Measurements from ENCODE around the gene CASQ1.

CASQ1 gene

GRCh38 chr1:160226623-160227022 is 36.2 kb downstream of the CASQ1 start:
- no peak for DNase-seq (ENCODE audit: low read depth)

- DNase-seq (ENCODE audit: low read depth), result no peak
Measured at GRCh38 chr1:160227034-160227433, 36.7 kb downstream of the CASQ1 start.

GRCh38 chr1:160227561-160227960 is 37.2 kb downstream of the CASQ1 start:
- DNase-seq (ENCODE audit: low read depth), result no peak

- DNase-seq (ENCODE audit: low read depth), result no peak
Measured at GRCh38 chr1:160228431-160228830, 38.1 kb downstream of the CASQ1 start.

GRCh38 chr1:160232911-160233310 is 42.5 kb downstream of the CASQ1 start:
- DNase-seq (ENCODE audit: low read depth), result no peak

GRCh38 chr1:160236806-160237205 is 46.4 kb downstream of the CASQ1 start:
- no peak for DNase-seq (ENCODE audit: low read depth)

GRCh38 chr1:160237558-160237957 is 47.2 kb downstream of the CASQ1 start:
- DNase-seq (ENCODE audit: low read depth), result no peak

- DNase-seq (ENCODE audit: low read depth), result no peak
Measured at GRCh38 chr1:160238408-160238807, 48.0 kb downstream of the CASQ1 start.

- no peak for DNase-seq (ENCODE audit: low read depth)
Measured at GRCh38 chr1:160239582-160240299, 49.4 kb downstream of the CASQ1 start.

GRCh38 chr1:160243767-160244166 is 53.4 kb downstream of the CASQ1 start:
- no peak for DNase-seq (ENCODE audit: low read depth)

- DNase-seq (ENCODE audit: low read depth), result no peak
Measured at GRCh38 chr1:160244209-160244608, 53.8 kb downstream of the CASQ1 start.

- no peak for DNase-seq (ENCODE audit: low read depth)
Measured at GRCh38 chr1:160245434-160245833, 55.1 kb downstream of the CASQ1 start.

- no peak for DNase-seq (ENCODE audit: low read depth)
Measured at GRCh38 chr1:160247053-160247452, 56.7 kb downstream of the CASQ1 start.

GRCh38 chr1:160251011-160251410 is 60.6 kb downstream of the CASQ1 start:
- DNase-seq (ENCODE audit: low read depth), result no peak
